Body of pancreas (tissue), 4 donors: ENCODE measurements around the gene MAP3K6.

ENCODE experiments used
- CTCF ChIP-seq, 7 experiments: fragments of 450-650 bp in 4 of 7; fragments of 200-600 bp in 3 of 7; sonication (generic) in 3 of 7; IDR thresholded peaks; one replicate each; pipeline ENCODE4 v1.5.1; 2016 to 2019; ENCODE audit warnings: antibody characterized with exemption in 7 of 7
- POLR2A ChIP-seq, 3 donors: fragments of 450-650 bp; IDR thresholded peaks; one replicate each; pipeline ENCODE4 v1.6.1; 2016; ENCODE audit warnings: antibody characterized with exemption in 3 of 3, mild to moderate bottlenecking in 2 of 3

GRCh38 chr1:27394925-27395324, 28.2 kb upstream of the MAP3K6 start:
- TF ChIP-seq CTCF (IDR thresholded peaks at IDR 0.05) = no peak
- no peak for TF ChIP-seq POLR2A (IDR thresholded peaks at IDR 0.05)
